ENCODE measurements around the gene ATF7. TPM values are rescaled to one million over a fixed set of nuclear protein-coding genes. Genes with fewer than 3 reads are reported as not detected.

Gene ATF7
- total RNA-seq, 2 experiments from 2014 or later = 13.3 to 14.3 TPM

DNA sequence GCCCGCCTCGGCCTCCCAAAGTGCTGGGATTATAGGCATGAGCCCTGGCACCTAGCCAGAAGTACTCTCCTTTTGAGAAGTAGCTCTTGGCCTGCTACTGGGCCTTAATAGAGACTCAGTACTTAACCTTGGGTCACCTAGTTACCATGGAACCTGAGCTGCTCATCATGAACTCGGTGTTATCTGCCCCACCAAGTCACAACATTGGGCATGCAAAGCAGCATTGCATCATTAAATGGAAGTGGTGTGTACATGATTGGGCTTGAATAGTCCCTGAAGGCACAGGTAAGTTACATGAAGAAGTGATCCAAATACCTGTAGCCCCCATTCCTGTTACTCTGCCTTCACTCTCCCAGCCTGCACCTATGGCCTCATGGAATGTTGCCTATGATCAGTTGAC, 18.0 kb upstream of the ATF7 start:
- Mint-ChIP-seq H3K27me3 (no peaks in the 10 kb centered on the region), H3K36me3 (ENCODE audit: low read depth) (no peaks in the 10 kb centered on the region), H3K4me1 (ENCODE audit: low read depth) (no peaks in the 10 kb centered on the region), H3K4me3 (no peak overlapping the region), H3K9me3 (no peaks in the 10 kb centered on the region), H3K27ac (no peak overlapping the region)
- Histone ChIP-seq H3K4me1 (ENCODE audit: insufficient read depth, low read length) (no peaks in the 10 kb centered on the region), H3K27ac (ENCODE audit: low read depth in 1 of 2, low read length in 2 of 2) (no peak overlapping the region), H3K9me3 (ENCODE audit: control insufficient read depth in 1 of 2, insufficient read depth in 1 of 2, low read length in 2 of 2) (no peaks in the 10 kb centered on the region), H3K27me3 (ENCODE audit: control insufficient read depth in 1 of 2, insufficient read depth in 2 of 2, low read length in 2 of 2) (no peaks in the 10 kb centered on the region), H3K36me3 (ENCODE audit: insufficient read depth, low read length) (no peaks in the 10 kb centered on the region), H3K4me3 (ENCODE audit: low read length) (no peak overlapping the region)
- CTCF ChIA-PET = no interaction called here
- DNase-seq = no peak
- TF ChIP-seq, protein P1, sequence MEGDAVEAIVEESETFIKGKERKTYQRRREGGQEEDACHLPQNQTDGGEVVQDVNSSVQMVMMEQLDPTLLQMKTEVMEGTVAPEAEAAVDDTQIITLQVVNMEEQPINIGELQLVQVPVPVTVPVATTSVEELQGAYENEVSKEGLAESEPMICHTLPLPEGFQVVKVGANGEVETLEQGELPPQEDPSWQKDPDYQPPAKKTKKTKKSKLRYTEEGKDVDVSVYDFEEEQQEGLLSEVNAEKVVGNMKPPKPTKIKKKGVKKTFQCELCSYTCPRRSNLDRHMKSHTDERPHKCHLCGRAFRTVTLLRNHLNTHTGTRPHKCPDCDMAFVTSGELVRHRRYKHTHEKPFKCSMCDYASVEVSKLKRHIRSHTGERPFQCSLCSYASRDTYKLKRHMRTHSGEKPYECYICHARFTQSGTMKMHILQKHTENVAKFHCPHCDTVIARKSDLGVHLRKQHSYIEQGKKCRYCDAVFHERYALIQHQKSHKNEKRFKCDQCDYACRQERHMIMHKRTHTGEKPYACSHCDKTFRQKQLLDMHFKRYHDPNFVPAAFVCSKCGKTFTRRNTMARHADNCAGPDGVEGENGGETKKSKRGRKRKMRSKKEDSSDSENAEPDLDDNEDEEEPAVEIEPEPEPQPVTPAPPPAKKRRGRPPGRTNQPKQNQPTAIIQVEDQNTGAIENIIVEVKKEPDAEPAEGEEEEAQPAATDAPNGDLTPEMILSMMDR (IDR thresholded peaks at IDR 0.05) = no peak
- POLR2A ChIA-PET = no interaction called here
- intact Hi-C loops (cut with DNase I, micrococcal nuclease) = loop anchor here in 1 of 2 experiments (5.0 to 10.0 kb wide), 2 partner anchors 42 to 499 kb away; no protein-coding TSS in a partner anchor
- no peak for ATAC-seq (ENCODE audit: poor library complexity)

DNA sequence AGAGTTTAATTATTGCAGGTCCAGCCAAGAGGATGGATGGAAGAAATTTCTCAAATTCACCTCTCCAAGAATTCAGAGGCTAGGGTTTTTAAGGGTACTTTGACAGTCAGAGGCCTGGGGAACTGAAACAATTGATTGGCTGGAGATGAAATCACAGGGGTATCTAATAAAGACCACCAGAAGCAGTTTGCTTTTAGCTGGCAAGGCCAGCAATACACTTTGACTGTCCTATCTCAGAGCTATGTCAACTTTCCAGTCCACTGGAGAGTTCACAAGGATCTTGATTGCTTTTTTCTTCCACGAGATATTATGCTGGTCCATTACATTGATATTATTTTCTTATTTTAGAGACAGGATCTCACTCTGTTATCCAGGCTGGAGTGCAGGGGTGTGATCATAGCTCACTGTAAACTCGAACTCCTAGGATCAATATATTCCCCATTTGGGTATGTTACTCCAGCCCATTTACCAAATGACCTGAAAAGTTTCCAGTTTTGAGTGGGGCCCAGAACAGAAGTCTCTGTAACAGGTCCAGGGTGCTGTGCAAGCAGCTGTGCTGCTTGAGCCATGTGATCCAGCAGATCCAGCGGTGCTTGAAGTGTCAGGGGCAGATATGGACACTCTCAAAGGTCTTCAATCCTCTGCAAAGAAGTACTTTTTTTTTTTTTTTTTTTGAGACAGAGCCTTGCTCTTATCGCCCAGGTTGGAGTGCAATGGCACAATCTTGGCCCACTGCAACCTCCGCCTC, 17.2 kb upstream of the ATF7 start:
- DNase-seq = no peak
- Mint-ChIP-seq H3K4me1 (ENCODE audit: low read depth) (no peaks in the 10 kb centered on the region), H3K36me3 (ENCODE audit: low read depth) (no peaks in the 10 kb centered on the region), H3K4me3 (no peak overlapping the region), H3K9me3 (no peaks in the 10 kb centered on the region), H3K27me3 (no peaks in the 10 kb centered on the region), H3K27ac (no peak overlapping the region)
- no peaks in the 10 kb centered on the region for H3K36me3 ChIP-seq (ENCODE audit: insufficient read depth, low read length)
- no peaks in the 10 kb centered on the region for H3K27me3 ChIP-seq (ENCODE audit: control insufficient read depth in 1 of 2, insufficient read depth in 2 of 2, low read length in 2 of 2)
- H3K27ac ChIP-seq (ENCODE audit: low read depth in 1 of 2, low read length in 2 of 2) = no peak overlapping the region
- TF ChIP-seq, protein P1 (IDR thresholded peaks at IDR 0.05) = no peak
- ChIA-PET CTCF (no interaction called here), POLR2A (no interaction called here)
- no peak for ATAC-seq (ENCODE audit: poor library complexity)
- intact Hi-C loops (cut with DNase I, micrococcal nuclease) = loop anchor here in 1 of 2 experiments (5.0 to 10.0 kb wide), 2 partner anchors 41 to 499 kb away; no protein-coding TSS in a partner anchor
- no peak overlapping the region for H3K4me3 ChIP-seq (ENCODE audit: low read length)
- H3K9me3 ChIP-seq (ENCODE audit: control insufficient read depth in 1 of 2, insufficient read depth in 1 of 2, low read length in 2 of 2) = no peaks in the 10 kb centered on the region
- H3K4me1 ChIP-seq (ENCODE audit: insufficient read depth, low read length) = no peaks in the 10 kb centered on the region

DNA sequence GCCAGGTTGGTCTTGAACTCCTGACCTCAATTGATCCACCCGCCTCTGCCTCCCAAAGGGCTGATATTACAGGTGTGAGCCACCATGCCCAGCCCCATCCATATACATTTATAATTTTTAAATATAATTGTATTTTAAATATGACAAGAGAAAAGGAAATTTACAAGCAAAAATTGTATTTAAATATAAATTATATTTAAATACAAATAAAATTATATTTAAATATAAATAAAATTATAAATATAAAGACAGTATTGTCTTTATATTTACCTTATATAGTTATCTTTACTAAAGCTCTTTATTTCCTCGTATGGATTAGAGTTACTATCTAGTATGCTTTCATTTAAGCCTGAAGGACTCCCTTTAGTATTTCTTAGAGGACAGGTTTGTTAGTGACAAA, 11.9 kb upstream of the ATF7 start:
- TF ChIP-seq, protein P1 (IDR thresholded peaks at IDR 0.05) = no peak
- no peaks in the 10 kb centered on the region for H3K9me3 ChIP-seq (ENCODE audit: control insufficient read depth in 1 of 2, insufficient read depth in 1 of 2, low read length in 2 of 2)
- no peaks in the 10 kb centered on the region for H3K36me3 Mint-ChIP-seq (ENCODE audit: low read depth)
- H3K27ac Mint-ChIP-seq = no peak overlapping the region
- H3K27ac ChIP-seq (ENCODE audit: low read depth in 1 of 2, low read length in 2 of 2) = no peak overlapping the region
- no peaks in the 10 kb centered on the region for H3K4me1 Mint-ChIP-seq (ENCODE audit: low read depth)
- DNase-seq = no peak
- no peaks in the 10 kb centered on the region for H3K4me1 ChIP-seq (ENCODE audit: insufficient read depth, low read length)
- ATAC-seq (ENCODE audit: poor library complexity) = no peak
- no peaks in the 10 kb centered on the region for H3K27me3 ChIP-seq (ENCODE audit: control insufficient read depth in 1 of 2, insufficient read depth in 2 of 2, low read length in 2 of 2)
- intact Hi-C loops (cut with DNase I, micrococcal nuclease) = no loop called here
- CTCF ChIA-PET = no interaction called here
- H3K9me3 Mint-ChIP-seq = no peaks in the 10 kb centered on the region
- H3K4me3 ChIP-seq (ENCODE audit: low read length) = no peak overlapping the region
- no peak overlapping the region for H3K4me3 Mint-ChIP-seq
- H3K27me3 Mint-ChIP-seq = no peaks in the 10 kb centered on the region
- POLR2A ChIA-PET = no interaction called here
- H3K36me3 ChIP-seq (ENCODE audit: insufficient read depth, low read length) = no peaks in the 10 kb centered on the region

Measured in CD4-positive, alpha-beta T cell (primary cell).